ENCODE measurements around the gene POLE.

The POLE gene

DNA sequence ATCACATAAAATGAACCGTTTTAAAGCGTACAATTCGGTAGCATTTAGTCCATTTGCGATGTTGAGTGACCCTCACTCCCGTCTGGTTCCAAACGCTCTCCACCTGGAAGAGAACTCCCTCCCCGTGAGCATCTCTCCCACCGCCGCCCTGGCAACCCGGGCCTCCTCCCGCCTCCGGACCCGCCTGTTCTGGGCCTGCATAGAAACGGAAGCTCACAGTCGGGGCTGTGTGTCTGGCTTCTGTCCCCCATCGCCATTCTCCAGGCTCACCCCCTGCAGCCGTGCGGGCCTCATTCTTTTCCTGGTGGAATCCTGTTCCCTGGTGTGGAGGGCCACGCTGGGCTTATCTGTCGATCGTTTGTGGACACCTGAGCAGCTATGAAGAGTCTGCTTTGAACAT, 94.1 kb downstream of the POLE start:
- H3K27me3 ChIP-seq (ENCODE audit: insufficient read depth, low read length, poor library complexity) = no peaks in the 10 kb centered on the region
- ATAC-seq (ENCODE audit: insufficient read depth, low read depth) = no peak

DNA sequence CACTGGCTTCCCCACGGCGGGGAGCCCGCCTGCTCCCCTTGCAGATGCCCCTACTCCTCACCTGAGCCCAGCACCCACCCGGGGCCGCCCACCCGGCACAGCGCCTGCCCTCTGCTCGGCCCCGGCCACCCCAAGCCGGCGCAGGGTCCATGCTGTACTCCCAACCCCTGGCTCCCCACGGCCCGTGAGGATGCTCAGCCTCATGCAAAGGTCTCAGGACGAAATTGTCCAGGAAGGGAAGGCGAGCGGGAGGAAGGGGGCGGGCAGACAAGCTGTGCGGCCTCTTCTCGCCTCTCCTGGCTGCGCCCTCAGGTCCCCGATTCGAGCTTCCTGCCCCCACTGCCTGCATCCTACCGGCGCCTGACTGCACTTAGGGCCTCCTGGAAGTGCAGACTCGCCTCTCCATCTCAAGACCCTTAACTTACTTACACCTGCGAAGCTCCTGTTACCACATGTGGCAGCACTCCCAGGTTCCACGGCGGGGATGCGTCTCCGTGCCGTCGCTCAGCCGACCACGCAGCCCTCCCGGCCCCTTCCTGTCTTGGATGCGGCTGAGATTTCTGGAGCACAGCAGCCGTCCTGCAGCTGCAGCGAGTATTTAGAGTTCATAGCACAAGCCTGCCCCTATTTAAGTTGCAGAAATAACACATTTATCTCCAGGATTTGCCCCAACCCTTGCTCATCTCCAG, 94.7 kb downstream of the POLE start:
- peaks cover 8% of the 10 kb centered on the region for H3K4me1 ChIP-seq (ENCODE audit: insufficient read depth, low read length)
- H3K36me3 ChIP-seq (ENCODE audit: insufficient read depth, low read length) = no peaks in the 10 kb centered on the region
- H3K79me2 ChIP-seq (ENCODE audit: insufficient read depth, low read length) = no peaks in the 10 kb centered on the region
- H3K4me3 ChIP-seq (ENCODE audit: low read depth in 1 of 2, low read length in 2 of 2) = no peak overlapping the region
- H2AFZ ChIP-seq (ENCODE audit: low read depth, low read length) = no peak overlapping the region
- no peak for ATAC-seq (ENCODE audit: insufficient read depth, low read depth)
- H3K9me3 ChIP-seq (ENCODE audit: insufficient read depth, low read length, severe bottlenecking) = no peaks in the 10 kb centered on the region
- H4K20me1 ChIP-seq (ENCODE audit: insufficient read depth, low read length) = peaks cover 10% of the 10 kb centered on the region; the same call in 1 of the 2 replicates
- no peak for DNase-seq
- TF ChIP-seq, protein P1, sequence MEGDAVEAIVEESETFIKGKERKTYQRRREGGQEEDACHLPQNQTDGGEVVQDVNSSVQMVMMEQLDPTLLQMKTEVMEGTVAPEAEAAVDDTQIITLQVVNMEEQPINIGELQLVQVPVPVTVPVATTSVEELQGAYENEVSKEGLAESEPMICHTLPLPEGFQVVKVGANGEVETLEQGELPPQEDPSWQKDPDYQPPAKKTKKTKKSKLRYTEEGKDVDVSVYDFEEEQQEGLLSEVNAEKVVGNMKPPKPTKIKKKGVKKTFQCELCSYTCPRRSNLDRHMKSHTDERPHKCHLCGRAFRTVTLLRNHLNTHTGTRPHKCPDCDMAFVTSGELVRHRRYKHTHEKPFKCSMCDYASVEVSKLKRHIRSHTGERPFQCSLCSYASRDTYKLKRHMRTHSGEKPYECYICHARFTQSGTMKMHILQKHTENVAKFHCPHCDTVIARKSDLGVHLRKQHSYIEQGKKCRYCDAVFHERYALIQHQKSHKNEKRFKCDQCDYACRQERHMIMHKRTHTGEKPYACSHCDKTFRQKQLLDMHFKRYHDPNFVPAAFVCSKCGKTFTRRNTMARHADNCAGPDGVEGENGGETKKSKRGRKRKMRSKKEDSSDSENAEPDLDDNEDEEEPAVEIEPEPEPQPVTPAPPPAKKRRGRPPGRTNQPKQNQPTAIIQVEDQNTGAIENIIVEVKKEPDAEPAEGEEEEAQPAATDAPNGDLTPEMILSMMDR (IDR thresholded peaks at IDR 0.05; ENCODE audit: borderline replicate concordance, extremely low read depth, low read length, poor library complexity, severe bottlenecking) = no peak
- no peak for TF ChIP-seq EZH2 (IDR thresholded peaks at IDR 0.05; ENCODE audit: borderline replicate concordance, low read depth, low read length, severe bottlenecking)
- no peaks in the 10 kb centered on the region for H3K27me3 ChIP-seq (ENCODE audit: insufficient read depth, low read length, poor library complexity)
- no peak overlapping the region for H3K4me2 ChIP-seq (ENCODE audit: insufficient read depth, low read length)
- H3K27ac ChIP-seq (ENCODE audit: low read length) = no peak overlapping the region
- H3K9ac ChIP-seq (ENCODE audit: low read depth, low read length) = no peak overlapping the region

More for the DNA sequence above, 94.1 kb downstream of the POLE start:
- peaks cover 11% of the 10 kb centered on the region for H3K4me1 ChIP-seq (ENCODE audit: insufficient read depth, low read length)
- no peak for DNase-seq
- no peaks in the 10 kb centered on the region for H3K79me2 ChIP-seq (ENCODE audit: insufficient read depth, low read length)
- H3K4me2 ChIP-seq (ENCODE audit: insufficient read depth, low read length) = no peak overlapping the region
- H2AFZ ChIP-seq (ENCODE audit: low read depth, low read length) = no peak overlapping the region
- no peak for TF ChIP-seq EZH2 (IDR thresholded peaks at IDR 0.05; ENCODE audit: borderline replicate concordance, low read depth, low read length, severe bottlenecking)
- TF ChIP-seq, protein P1 (IDR thresholded peaks at IDR 0.05; ENCODE audit: borderline replicate concordance, extremely low read depth, low read length, poor library complexity, severe bottlenecking) = no peak
- no peak overlapping the region for H3K9ac ChIP-seq (ENCODE audit: low read depth, low read length)
- H3K27ac ChIP-seq (ENCODE audit: low read length) = no peak overlapping the region
- no peaks in the 10 kb centered on the region for H3K9me3 ChIP-seq (ENCODE audit: insufficient read depth, low read length, severe bottlenecking)
- peaks cover 11% of the 10 kb centered on the region; the same call in 1 of the 2 replicates for H4K20me1 ChIP-seq (ENCODE audit: insufficient read depth, low read length)
- no peaks in the 10 kb centered on the region for H3K36me3 ChIP-seq (ENCODE audit: insufficient read depth, low read length)
- H3K4me3 ChIP-seq (ENCODE audit: low read depth in 1 of 2, low read length in 2 of 2) = no peak overlapping the region

DNA sequence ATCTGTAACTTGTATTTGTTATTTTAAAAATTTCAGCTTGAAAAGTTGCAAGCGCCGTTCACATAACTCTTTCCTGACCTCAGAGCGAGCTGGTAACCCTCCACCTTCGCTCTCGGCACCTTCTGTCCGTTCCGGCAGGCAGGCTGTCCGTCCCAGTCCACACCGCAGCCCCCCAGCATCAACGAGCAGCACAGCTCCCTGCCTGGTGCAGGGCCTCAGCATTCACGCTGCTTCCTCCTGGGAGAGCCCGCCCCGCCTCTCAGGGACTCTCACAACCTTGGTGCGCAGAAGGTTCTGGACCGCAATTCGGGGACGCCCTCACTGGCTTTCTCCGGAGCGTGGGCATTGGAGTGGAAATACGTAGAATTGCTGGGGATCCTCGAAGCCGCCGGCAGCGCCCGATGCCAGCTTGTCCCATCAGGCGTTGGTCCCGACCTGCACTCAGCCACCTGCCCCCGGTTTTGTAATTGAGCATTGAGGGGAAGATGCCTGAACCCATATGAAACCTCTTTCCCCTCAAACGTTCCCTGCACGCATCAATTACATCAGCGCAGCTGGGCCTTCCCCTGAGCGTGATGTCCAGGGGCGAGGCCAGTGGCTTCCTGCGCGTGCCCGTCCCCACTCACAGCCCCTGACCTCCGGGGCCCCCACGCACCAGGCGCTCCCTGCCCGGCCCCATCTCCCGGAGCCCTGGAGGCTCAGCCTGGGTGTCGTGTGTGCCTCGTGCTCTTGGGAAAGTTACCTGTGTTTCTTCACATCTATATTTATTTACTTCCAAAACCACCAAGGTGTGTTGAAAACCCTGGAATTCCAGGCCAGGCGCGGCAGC, 95.8 kb downstream of the POLE start:
- no peak for TF ChIP-seq EZH2 (IDR thresholded peaks at IDR 0.05; ENCODE audit: borderline replicate concordance, low read depth, low read length, severe bottlenecking)
- TF ChIP-seq, protein P1 (IDR thresholded peaks at IDR 0.05; ENCODE audit: borderline replicate concordance, extremely low read depth, low read length, poor library complexity, severe bottlenecking) = no peak
- Histone ChIP-seq H3K36me3 (ENCODE audit: insufficient read depth, low read length) (no peaks in the 10 kb centered on the region), H2AFZ (ENCODE audit: low read depth, low read length) (no peak overlapping the region), H3K4me1 (ENCODE audit: insufficient read depth, low read length) (no peaks in the 10 kb centered on the region), H3K27me3 (ENCODE audit: insufficient read depth, low read length, poor library complexity) (no peaks in the 10 kb centered on the region), H3K9me3 (ENCODE audit: insufficient read depth, low read length, severe bottlenecking) (no peaks in the 10 kb centered on the region), H4K20me1 (ENCODE audit: insufficient read depth, low read length) (0 out of 2 replicates have a peak, but pooled peaks cover 6% of the 10 kb centered on the region), H3K9ac (ENCODE audit: low read depth, low read length) (no peak overlapping the region), H3K4me2 (ENCODE audit: insufficient read depth, low read length) (no peak overlapping the region), H3K4me3 (ENCODE audit: low read depth in 1 of 2, low read length in 2 of 2) (no peak overlapping the region), H3K27ac (ENCODE audit: low read length) (no peak overlapping the region), H3K79me2 (ENCODE audit: insufficient read depth, low read length) (no peaks in the 10 kb centered on the region)
- DNase-seq = no peak
- no peak for ATAC-seq (ENCODE audit: insufficient read depth, low read depth)

Data from DND-41 (cell line).